Prostate gland (tissue), 2 donors: ENCODE measurements around the gene GDNF.

ENCODE experiments used
- CTCF ChIP-seq, 4 experiments: fragments of 200-600 bp in 2 of 4; fragments of 450-650 bp in 2 of 4; sonication (generic) in 2 of 4; IDR thresholded peaks; 1 replicate in 3 of 4; 2 replicates in 1 of 4; pipeline ENCODE4 v1.5.1; 2016 to 2019; ENCODE audit warnings: antibody characterized with exemption in 4 of 4, mild to moderate bottlenecking in 2 of 4, moderate library complexity in 2 of 4
- POLR2A ChIP-seq: fragments of 450-650 bp; IDR thresholded peaks from one replicate; pipeline ENCODE4 v1.6.1; 2016; ENCODE audit warnings: antibody characterized with exemption, mild to moderate bottlenecking
- POLR2AphosphoS5 ChIP-seq: sonication (generic); formaldehyde crosslinking; IDR thresholded peaks from one replicate; pipeline ENCODE4 v1.6.1; 2017; ENCODE audit warnings: antibody characterized with exemption

- TF ChIP-seq CTCF (IDR thresholded peaks at IDR 0.05) (no peak), POLR2AphosphoS5 (no peak), POLR2A (no peak)
Observed at GRCh38 chr5:37869216-37869615, 29.4 kb upstream of the GDNF start.
